Measurements from ENCODE around the gene TSNAXIP1. TPM values are rescaled to one million over a fixed set of nuclear protein-coding genes. Genes with fewer than 3 reads are reported as not detected.

TSNAXIP1 gene
- total and polyA plus RNA-seq, 2 experiments from 2014 or later: 0.97 to 2.4 TPM

- peaks cover 8% of the 10 kb centered on the region; the same call in 1 of the 2 replicates for H3K4me1 ChIP-seq (ENCODE audit: insufficient read depth)
- peaks cover 28% of the 10 kb centered on the region for H3K36me3 ChIP-seq (ENCODE audit: insufficient read depth)
- no peak overlapping the region for H3K4me2 ChIP-seq
- H3K79me2 ChIP-seq (replicated peaks; ENCODE audit: insufficient read depth): peaks cover 32% of the 10 kb centered on the region
- H3K4me3 Mint-ChIP-seq: no peak overlapping the region
- no peak for TF ChIP-seq JUNB (IDR thresholded peaks at IDR 0.05; ENCODE audit: unreplicated experiment)
- no peak for TF ChIP-seq ZNF114 (CRISPR knock-in tag; IDR thresholded peaks at IDR 0.05)
- TF ChIP-seq, protein P1, sequence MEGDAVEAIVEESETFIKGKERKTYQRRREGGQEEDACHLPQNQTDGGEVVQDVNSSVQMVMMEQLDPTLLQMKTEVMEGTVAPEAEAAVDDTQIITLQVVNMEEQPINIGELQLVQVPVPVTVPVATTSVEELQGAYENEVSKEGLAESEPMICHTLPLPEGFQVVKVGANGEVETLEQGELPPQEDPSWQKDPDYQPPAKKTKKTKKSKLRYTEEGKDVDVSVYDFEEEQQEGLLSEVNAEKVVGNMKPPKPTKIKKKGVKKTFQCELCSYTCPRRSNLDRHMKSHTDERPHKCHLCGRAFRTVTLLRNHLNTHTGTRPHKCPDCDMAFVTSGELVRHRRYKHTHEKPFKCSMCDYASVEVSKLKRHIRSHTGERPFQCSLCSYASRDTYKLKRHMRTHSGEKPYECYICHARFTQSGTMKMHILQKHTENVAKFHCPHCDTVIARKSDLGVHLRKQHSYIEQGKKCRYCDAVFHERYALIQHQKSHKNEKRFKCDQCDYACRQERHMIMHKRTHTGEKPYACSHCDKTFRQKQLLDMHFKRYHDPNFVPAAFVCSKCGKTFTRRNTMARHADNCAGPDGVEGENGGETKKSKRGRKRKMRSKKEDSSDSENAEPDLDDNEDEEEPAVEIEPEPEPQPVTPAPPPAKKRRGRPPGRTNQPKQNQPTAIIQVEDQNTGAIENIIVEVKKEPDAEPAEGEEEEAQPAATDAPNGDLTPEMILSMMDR (conservative IDR thresholded peaks at IDR 0.05; ENCODE audit: low read depth in 2 of 2): no peak
- no peak for TF ChIP-seq REST (IDR thresholded peaks at IDR 0.05; ENCODE audit: unreplicated experiment)
- TF ChIP-seq POLR2AphosphoS5 (IDR thresholded peaks at IDR 0.05; ENCODE audit: low read depth): no peak
- no peak for TF ChIP-seq EZH2phosphoT487 (IDR thresholded peaks at IDR 0.05; ENCODE audit: unreplicated experiment)
- no peak for TF ChIP-seq ZNF462 (CRISPR knock-in tag; IDR thresholded peaks at IDR 0.05)
- TF ChIP-seq NANOG (IDR thresholded peaks at IDR 0.05; ENCODE audit: borderline replicate concordance): no peak
- TF ChIP-seq, protein P2, sequence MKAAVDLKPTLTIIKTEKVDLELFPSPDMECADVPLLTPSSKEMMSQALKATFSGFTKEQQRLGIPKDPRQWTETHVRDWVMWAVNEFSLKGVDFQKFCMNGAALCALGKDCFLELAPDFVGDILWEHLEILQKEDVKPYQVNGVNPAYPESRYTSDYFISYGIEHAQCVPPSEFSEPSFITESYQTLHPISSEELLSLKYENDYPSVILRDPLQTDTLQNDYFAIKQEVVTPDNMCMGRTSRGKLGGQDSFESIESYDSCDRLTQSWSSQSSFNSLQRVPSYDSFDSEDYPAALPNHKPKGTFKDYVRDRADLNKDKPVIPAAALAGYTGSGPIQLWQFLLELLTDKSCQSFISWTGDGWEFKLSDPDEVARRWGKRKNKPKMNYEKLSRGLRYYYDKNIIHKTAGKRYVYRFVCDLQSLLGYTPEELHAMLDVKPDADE (IDR thresholded peaks at IDR 0.05): no peak
- TF ChIP-seq EZH2 (IDR thresholded peaks at IDR 0.05; ENCODE audit: low read depth, unreplicated experiment): no peak
- TF ChIP-seq CREB1 (CRISPR knock-in tag; IDR thresholded peaks at IDR 0.05; ENCODE audit: low read depth): no peak
- TF ChIP-seq ZNF331 (CRISPR knock-in tag; IDR thresholded peaks at IDR 0.05; ENCODE audit: low read depth): no peak
- TF ChIP-seq STAT1 (IDR thresholded peaks at IDR 0.05; ENCODE audit: unreplicated experiment): no peak
- H3K9me2 ChIP-seq (ENCODE audit: insufficient read depth): no peaks in the 10 kb centered on the region
- no peaks in the 10 kb centered on the region for H3K27me3 ChIP-seq (ENCODE audit: insufficient read depth)
- H3F3A ChIP-seq (replicated peaks; ENCODE audit: low read depth): peaks cover 41% of the 10 kb centered on the region
- peaks cover 18% of the 10 kb centered on the region for H4K20me1 ChIP-seq (replicated peaks; ENCODE audit: insufficient read depth)
- DNase-seq (ENCODE audit: low spot score) (no peak), ATAC-seq (no peak)
- no peak overlapping the region for H3K27ac Mint-ChIP-seq
- H3K36me3 Mint-ChIP-seq (ENCODE audit: low read depth): peaks cover 50% of the 10 kb centered on the region
- H3K27me3 Mint-ChIP-seq (ENCODE audit: insufficient read depth, low read depth, poor library complexity): peaks cover 14% of the 10 kb centered on the region
- no peak overlapping the region for H3K4me3 ChIP-seq
- H2AFZ ChIP-seq: no peak overlapping the region
- H3K4me1 Mint-ChIP-seq: peaks cover 14% of the 10 kb centered on the region
- H3K9me3 Mint-ChIP-seq: no peaks in the 10 kb centered on the region; the same call in 2 of the 3 replicates
- no peak overlapping the region for H3K27ac ChIP-seq (ENCODE audit: low read depth)
Observed at GRCh38 chr16:67871256-67871655, 64.6 kb downstream of the TSNAXIP1 start.

Measured in GM23338 (cell line).